ENCODE data around the gene SLC8B1.

Gene SLC8B1

GRCh38 chr12:113266106-113266895 is 68.6 kb downstream of the SLC8B1 start:
- no peak for DNase-seq

DNA sequence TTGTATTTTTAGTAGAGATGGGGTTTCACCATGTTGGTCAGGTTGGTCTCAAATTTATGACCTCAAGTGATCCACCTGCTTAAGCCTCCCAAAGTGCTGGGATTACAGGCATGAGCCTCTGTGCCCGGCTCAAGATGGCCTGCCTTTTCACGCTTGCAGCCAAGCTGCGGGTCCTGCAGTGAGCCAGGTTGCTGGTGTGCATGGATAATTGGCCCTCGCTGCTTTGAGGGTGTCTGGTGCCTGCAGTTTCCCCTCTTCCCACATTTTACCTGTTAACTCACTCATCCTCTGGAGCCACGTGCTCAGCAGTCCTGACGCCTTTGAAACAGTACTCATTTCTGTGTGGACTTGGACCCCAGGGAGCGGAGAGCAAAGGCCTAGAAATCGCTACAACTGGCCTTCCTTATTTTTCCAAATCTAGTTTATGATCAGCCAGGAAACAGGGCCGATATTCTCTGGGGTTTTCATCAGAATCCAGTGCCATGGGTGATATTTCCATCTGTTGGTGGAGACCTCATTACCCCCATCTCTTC is 71.4 kb downstream of the SLC8B1 start:
- DNase-seq, result no peak

DNA sequence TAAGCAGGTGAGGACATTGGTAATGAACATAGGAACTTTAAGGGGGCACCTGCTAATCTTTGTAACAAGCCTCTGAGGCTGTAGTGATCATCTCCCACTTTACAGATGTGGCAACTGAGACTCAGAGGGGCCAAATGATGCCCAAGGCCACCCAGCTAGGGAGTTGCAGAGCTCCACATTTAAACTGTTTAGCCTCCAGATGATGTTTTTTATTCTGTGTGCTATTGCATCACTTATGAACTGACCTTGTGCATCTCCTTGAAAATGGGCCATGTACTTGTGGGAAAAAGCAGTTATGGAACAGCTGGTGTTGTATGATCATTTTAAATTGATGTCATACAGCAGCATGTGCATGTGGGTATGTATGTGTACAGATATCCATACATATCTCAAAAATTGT is 72.2 kb downstream of the SLC8B1 start:
- no peak for DNase-seq

- DNase-seq, result no peak
These were observed 73.0 kb downstream of the SLC8B1 start for GRCh38 chr12:113261847-113262470.

DNA sequence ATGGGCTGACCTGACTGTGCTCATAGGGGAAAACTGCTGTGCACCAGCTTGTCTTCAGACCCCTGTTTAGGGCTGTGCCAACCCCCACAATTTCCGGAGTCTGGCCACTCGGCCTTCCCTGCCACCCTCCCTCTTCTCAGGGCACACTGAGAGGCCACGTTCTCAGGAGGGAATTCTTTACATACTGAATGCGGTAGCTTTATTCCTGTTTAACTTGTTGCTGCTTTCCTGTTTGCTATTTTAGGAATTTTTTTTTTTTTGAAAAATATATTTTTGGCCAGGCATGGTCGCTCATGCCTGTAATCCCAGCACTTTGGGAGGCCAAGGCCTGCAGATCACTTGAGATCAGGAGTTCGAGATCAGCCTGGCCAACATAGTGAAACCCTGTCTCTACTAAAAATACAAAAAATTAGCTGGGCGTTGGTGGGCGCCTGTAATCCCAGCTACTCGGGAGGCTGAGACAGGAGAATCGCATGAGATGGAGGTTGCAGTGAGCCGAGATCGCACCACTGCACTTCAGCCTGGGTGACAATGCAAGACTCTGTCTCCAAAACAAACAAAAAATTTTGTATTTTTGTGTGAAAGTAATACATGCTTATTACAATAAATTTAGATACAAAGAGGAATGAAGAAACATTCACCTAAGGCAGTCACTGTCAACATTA is 74.1 kb downstream of the SLC8B1 start:
- DNase-seq, result no peak

DNA sequence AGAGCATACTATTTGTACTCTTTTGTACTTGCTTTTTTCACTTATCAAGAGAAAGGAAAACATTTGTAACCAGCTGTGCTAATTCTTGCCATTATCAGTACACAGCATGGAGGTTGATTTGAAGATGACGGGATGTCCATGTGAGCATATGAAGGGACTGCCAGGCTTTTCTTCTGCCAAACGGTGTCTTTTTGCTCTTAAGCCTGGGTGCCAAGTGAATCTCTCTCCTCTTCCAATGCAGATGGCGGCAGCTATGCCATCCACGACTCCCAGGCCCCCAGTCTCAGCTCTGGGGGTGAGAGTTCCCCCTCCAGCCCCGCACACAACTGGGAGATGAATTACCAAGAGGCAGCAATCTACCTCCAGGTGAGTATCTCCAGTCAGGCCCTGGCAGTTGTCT is 74.8 kb downstream of the SLC8B1 start:
- no peak for DNase-seq

GRCh38 chr12:113257564-113257963 is 77.3 kb downstream of the SLC8B1 start:
- DNase-seq, result no peak

DNA sequence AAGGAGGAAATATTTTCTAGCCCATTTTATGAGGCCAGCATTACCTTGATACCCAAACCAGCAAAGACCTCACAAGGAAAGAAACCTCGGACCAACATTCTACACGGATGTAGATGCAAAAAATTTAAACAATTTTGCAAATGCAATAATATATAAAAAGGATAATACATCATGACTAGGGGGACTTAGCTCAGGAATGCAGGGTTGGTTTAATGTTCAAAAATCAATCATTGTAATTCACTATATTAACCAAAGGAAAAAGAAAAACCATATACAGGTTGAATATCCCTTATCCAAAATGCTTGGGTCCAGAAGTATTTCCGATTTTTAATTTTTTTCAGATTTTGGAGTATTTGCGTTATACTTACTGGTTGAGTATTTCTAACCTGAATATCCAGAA is 80.6 kb downstream of the SLC8B1 start:
- no peak for DNase-seq

- no peak for DNase-seq
These were observed 81.2 kb downstream of the SLC8B1 start for GRCh38 chr12:113253532-113254285.

- no peak for DNase-seq
These were observed 82.4 kb downstream of the SLC8B1 start for GRCh38 chr12:113252494-113252893.

GRCh38 chr12:113251404-113252070 is 83.4 kb downstream of the SLC8B1 start:
- no peak for DNase-seq

DNA sequence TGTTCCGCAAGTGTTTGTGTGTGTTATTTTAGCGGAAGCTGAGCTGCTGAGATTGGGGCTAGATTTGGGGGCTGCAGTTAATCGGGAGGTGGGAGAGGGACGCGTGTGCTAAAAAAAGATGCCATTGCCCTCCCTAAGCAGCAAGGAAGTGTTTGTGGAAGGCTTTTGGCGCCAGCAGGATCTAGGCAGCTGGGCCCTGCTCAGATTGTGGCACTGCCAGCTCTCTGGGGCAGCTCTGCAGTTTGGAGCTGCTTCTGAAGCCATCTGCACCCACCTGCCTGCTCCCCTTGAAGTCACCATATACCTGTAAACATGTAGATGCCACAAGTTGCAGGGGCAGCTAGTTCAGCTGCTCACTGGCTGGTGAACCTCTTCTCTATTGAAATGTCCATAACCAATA is 84.9 kb downstream of the SLC8B1 start:
- no peak for DNase-seq

DNA sequence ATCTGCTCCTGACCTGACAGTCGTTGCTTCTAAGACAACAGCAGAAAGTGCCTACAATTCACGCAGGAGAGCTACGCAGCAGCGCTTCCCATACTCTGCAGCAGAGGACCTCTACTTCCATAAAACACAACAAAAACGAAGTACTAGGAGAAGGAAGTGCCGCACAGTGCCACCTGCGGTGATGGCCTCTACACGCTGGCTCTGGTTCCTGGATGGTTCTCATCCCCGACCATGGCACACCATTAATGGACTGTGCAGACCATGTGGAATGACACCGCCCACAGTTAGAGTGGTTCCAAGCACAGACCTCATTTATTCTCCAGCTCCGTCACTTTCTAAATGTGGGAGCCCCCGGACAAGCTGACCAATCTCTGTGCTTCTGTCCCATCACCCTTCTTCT is 85.4 kb downstream of the SLC8B1 start:
- DNase-seq, result no peak

- DNase-seq, result no peak
These were observed 86.0 kb downstream of the SLC8B1 start for GRCh38 chr12:113248842-113249435.

All from NCI-H187 treated with DMSO at 0.1 percent for 48 hours (cell line).